Thymus (tissue), 11 donors: ENCODE results near the gene KLF13. TPM values are rescaled to one million over a fixed set of nuclear protein-coding genes. Genes with fewer than 3 reads are reported as not detected.

Experiments used
- DNase-seq, 9 donors: peaks; one replicate each; pipeline ENCODE4 v3.0.0-alpha.2; 2013; ENCODE audit warnings: low spot score in 9 of 9, low read depth in 6 of 9, missing footprints in 1 of 9
- H3K27ac ChIP-seq, 2 donors: one replicate each; pipeline ENCODE4 v1.5.1; 2013; ENCODE audit warnings: control low read depth in 1 of 2, low read depth in 1 of 2, low read length in 1 of 2, mild to moderate bottlenecking in 1 of 2, moderate library complexity in 1 of 2
- H3K27me3 ChIP-seq, 2 donors: one replicate each; pipeline ENCODE4 v1.5.1; 2013; ENCODE audit warnings: low read length in 1 of 2; ENCODE audit not compliant: control insufficient read depth in 2 of 2, insufficient read depth in 1 of 2
- H3K36me3 ChIP-seq, 2 donors: one replicate each; pipeline ENCODE4 v1.5.1; 2013; ENCODE audit warnings: low read length in 1 of 2, mild to moderate bottlenecking in 1 of 2, moderate library complexity in 1 of 2; ENCODE audit not compliant: control insufficient read depth in 2 of 2, insufficient read depth in 2 of 2
- H3K4me1 ChIP-seq, 2 donors: one replicate each; pipeline ENCODE4 v1.5.1; 2013; ENCODE audit warnings: low read length in 2 of 2; ENCODE audit not compliant: control insufficient read depth in 2 of 2, insufficient read depth in 2 of 2
- H3K4me3 ChIP-seq, 2 donors: one replicate each; pipeline ENCODE4 v1.5.1; 2013; ENCODE audit warnings: low read length in 2 of 2, control low read depth in 1 of 2, mild to moderate bottlenecking in 1 of 2
- H3K9me3 ChIP-seq, 2 donors: one replicate each; pipeline ENCODE4 v1.5.1; 2013; ENCODE audit warnings: low read length in 1 of 2, mild to moderate bottlenecking in 1 of 2; ENCODE audit not compliant: control insufficient read depth in 2 of 2, insufficient read depth in 1 of 2
- WGBS: extraction: QIAGEN DNeasy Blood & Tissue Kit; methylation state at CpG from one replicate; pipeline ENCODE4 v1.1.7; 2013; 5-methylcytosine and 5-hydroxymethylcytosine counted together
- polyA plus RNA-seq: library from polyadenylated mRNA; stranded (reverse); fragments of 200-250 nt; gene quantifications from one replicate; pipeline ENCODE4 v1.2.3, GENCODE V29; 2013
- total RNA-seq: library from RNA; stranded (reverse); fragments of 120-200 nt; gene quantifications from one replicate; pipeline ENCODE4 v1.2.4, GENCODE V29; 2013
- donor health status: healthy.

KLF13 gene
- total and polyA plus RNA-seq, 2 donors, result 107 to 158 TPM

GRCh38 chr15:31283043-31283442 is 43.6 kb upstream of the KLF13 start:
- H3K27ac ChIP-seq, result no peak overlapping the region
- no peaks in the 10 kb centered on the region for H3K36me3 ChIP-seq
- no peak for DNase-seq
- H3K9me3 ChIP-seq, result peaks cover 0 to 6% of the 10 kb centered on the region in 2 donors
- no peaks in the 10 kb centered on the region for H3K27me3 ChIP-seq
- H3K4me3 ChIP-seq, result no peak overlapping the region
- WGBS, result over 99% methylated on average over 4 of the region's 4 CpGs
- peaks cover 11 to 22% of the 10 kb centered on the region in 2 donors for H3K4me1 ChIP-seq

- no peaks in the 10 kb centered on the region for H3K27me3 ChIP-seq
- H3K36me3 ChIP-seq, result no peaks in the 10 kb centered on the region
- no peak for DNase-seq
- no peaks in the 10 kb centered on the region for H3K4me1 ChIP-seq
- no peak overlapping the region for H3K27ac ChIP-seq
- no peak overlapping the region for H3K4me3 ChIP-seq
- 90% methylated on average over 1 of the region's 1 CpG for WGBS
- peaks cover 0 to 10% of the 10 kb centered on the region in 2 donors for H3K9me3 ChIP-seq
Measured at GRCh38 chr15:31285772-31286261, 40.8 kb upstream of the KLF13 start.

- Histone ChIP-seq H3K36me3 (no peaks in the 10 kb centered on the region), H3K4me1 (peaks cover 4 to 13% of the 10 kb centered on the region in 2 donors), H3K27ac (no peak overlapping the region), H3K27me3 (no peaks in the 10 kb centered on the region), H3K4me3 (no peak overlapping the region), H3K9me3 (peaks cover 0 to 4% of the 10 kb centered on the region in 2 donors)
- no peak for DNase-seq
- 87% methylated on average over 3 of the region's 3 CpGs for WGBS
Measured at GRCh38 chr15:31291048-31291578, 35.5 kb upstream of the KLF13 start.

GRCh38 chr15:31292391-31293015 is 34.1 kb upstream of the KLF13 start:
- Histone ChIP-seq H3K27ac (no peak overlapping the region), H3K4me1 (peaks cover 12 to 22% of the 10 kb centered on the region in 2 donors), H3K36me3 (no peaks in the 10 kb centered on the region), H3K27me3 (no peaks in the 10 kb centered on the region), H3K4me3 (no peak overlapping the region), H3K9me3 (peaks cover 0 to 4% of the 10 kb centered on the region in 2 donors)
- 96% methylated on average over 3 of the region's 3 CpGs for WGBS
- DNase-seq, result no peak

GRCh38 chr15:31293655-31294054 is 33.0 kb upstream of the KLF13 start:
- Histone ChIP-seq H3K9me3 (peaks cover 0 to 2% of the 10 kb centered on the region in 2 donors), H3K4me1 (peaks cover 23 to 34% of the 10 kb centered on the region in 2 donors), H3K4me3 (no peak overlapping the region), H3K27ac (no peak overlapping the region), H3K36me3 (no peaks in the 10 kb centered on the region), H3K27me3 (no peaks in the 10 kb centered on the region)
- WGBS, result over 99% methylated on average over 3 of the region's 3 CpGs
- DNase-seq, result no peak

GRCh38 chr15:31294067-31294466 is 32.6 kb upstream of the KLF13 start:
- WGBS, result 96% methylated on average over 2 of the region's 2 CpGs
- DNase-seq, result no peak
- no peak overlapping the region for H3K27ac ChIP-seq

GRCh38 chr15:31295658-31296057 is 31.0 kb upstream of the KLF13 start:
- Histone ChIP-seq H3K9me3 (peaks cover 0 to 6% of the 10 kb centered on the region in 2 donors), H3K36me3 (no peaks in the 10 kb centered on the region), H3K27ac (no peak overlapping the region), H3K27me3 (no peaks in the 10 kb centered on the region), H3K4me3 (no peak overlapping the region), H3K4me1 (peaks cover 39 to 54% of the 10 kb centered on the region in 2 donors)
- 95% methylated on average over 8 of the region's 8 CpGs for WGBS
- no peak for DNase-seq

More at GRCh38 chr15:31294067-31294466, 32.6 kb upstream of the KLF13 start:
- peaks cover 0 to 6% of the 10 kb centered on the region in 2 donors for H3K9me3 ChIP-seq
- no peak overlapping the region for H3K4me3 ChIP-seq
- H3K36me3 ChIP-seq, result no peaks in the 10 kb centered on the region
- peaks cover 25 to 38% of the 10 kb centered on the region in 2 donors for H3K4me1 ChIP-seq
- H3K27me3 ChIP-seq, result no peaks in the 10 kb centered on the region

GRCh38 chr15:31296219-31296645 is 30.4 kb upstream of the KLF13 start:
- H3K36me3 ChIP-seq, result no peaks in the 10 kb centered on the region
- no peak overlapping the region for H3K4me3 ChIP-seq
- peaks cover 0 to 6% of the 10 kb centered on the region in 2 donors for H3K9me3 ChIP-seq
- 98% methylated on average over 3 of the region's 3 CpGs for WGBS
- H3K27me3 ChIP-seq, result no peaks in the 10 kb centered on the region
- no peak for DNase-seq
- H3K27ac ChIP-seq, result peak overlapping the region in 1 of 2 donors; percentile 50
- H3K4me1 ChIP-seq, result peaks cover 45 to 60% of the 10 kb centered on the region in 2 donors
